ENCODE results near the gene FBXL5. TPM values are rescaled to one million over a fixed set of nuclear protein-coding genes. Genes with fewer than 3 reads are reported as not detected.

Gene FBXL5
- total RNA-seq, 1 experiment from 2014 or later: 48.4 TPM

- in situ Hi-C loops (cut with HindIII; ENCODE audit: low pct_unique_long_range_greater_than_20kb, low sequenced_read_pairs): no loop called here
- DNase-seq (ENCODE audit: low read depth, low spot score): no peak
These were observed 27.3 kb upstream of the FBXL5 start for GRCh38 chr4:15682242-15683142.

DNA sequence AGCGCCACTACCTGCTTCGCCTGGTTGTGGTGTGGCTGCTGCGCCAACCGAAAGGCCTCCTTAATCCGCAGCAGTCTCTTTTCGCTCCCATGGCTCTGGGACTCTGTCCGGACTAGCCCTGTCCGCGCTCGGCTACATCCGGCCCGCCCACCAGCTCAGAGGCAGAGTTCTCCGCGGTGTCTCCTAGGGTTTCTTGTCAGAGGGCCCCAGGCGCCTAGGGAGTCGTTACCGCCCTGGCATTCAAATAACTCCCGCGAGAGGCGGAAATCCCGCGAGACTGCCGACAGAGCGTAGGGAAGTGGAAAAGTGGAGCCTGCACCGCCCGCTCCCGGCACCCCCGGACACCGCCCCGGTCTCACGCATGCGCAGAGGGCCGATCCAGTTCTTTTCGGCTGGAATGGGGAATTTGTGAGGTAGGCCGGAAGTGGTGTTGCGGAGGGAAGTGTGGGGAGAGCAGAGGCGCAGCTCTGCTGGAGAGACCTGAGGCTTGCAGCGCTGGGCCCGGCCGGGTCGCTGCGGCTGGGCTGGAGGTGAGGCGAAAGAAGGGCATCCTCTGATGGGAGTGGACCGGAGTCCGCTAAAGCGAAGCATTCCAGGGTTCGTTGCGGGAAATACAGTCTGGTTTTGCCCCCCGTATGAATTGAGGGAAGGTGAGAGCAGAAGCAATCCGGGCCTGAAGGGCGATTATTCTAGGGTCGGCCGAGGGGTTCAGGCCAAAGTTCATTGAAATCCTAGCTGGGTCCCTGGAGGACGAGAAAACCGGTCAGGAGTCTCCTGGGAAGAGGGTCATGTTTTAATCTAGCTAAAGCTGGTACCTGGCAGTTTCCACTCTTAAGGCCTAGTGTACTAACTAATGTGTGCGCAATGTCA lies 26.4 kb upstream of the FBXL5 start, which contains the start of gene FAM200B:
Gene FAM200B, plus strand, starts transcription at position 456 of the 870 bp plus-strand sequence. CDS start 5,151 bp downstream, outside the sequence.
- in situ Hi-C loops (cut with HindIII; ENCODE audit: low pct_unique_long_range_greater_than_20kb, low sequenced_read_pairs): no loop called here
- DNase-seq (ENCODE audit: low read depth, low spot score): peak; percentile 99

DNA sequence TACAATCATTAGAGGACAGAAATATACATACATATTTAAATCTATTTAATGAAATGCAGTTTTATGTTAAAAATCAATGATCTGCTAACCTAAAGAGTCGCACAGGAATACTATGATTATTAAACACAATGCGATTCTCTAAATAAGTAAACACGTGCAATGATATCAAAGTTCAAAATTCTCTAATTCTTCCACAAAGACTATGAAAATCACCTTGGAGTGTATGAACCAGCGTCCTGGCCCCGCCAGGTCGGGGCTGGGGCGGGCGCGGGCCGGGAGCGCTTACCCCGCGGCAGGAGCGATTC lies 25.9 kb upstream of the FBXL5 start:
- no peak for DNase-seq (ENCODE audit: low read depth, low spot score)
- in situ Hi-C loops (cut with HindIII; ENCODE audit: low pct_unique_long_range_greater_than_20kb, low sequenced_read_pairs): no loop called here

GRCh38 chr4:15677507-15677988 lies 22.4 kb upstream of the FBXL5 start:
- in situ Hi-C loops (cut with HindIII; ENCODE audit: low pct_unique_long_range_greater_than_20kb, low sequenced_read_pairs): no loop called here
- DNase-seq (ENCODE audit: low read depth, low spot score): no peak

DNA sequence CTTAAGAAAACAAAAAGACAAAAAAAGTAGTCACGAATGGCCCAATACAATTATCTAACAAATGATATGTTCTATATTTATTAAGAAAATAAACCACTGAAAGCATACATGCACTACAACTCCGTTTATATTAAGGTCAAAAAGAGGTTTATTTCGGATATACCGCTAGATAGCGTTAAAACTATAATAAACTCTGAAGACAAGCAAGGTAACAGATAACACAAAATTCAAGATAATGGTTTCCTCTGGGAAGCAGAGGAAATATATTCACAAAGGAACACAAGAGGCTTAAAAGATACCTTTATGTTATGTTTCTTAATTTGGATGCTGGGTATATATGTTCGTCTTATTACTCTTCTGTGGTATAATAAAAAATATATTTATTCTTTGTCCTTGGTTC lies 21.7 kb upstream of the FBXL5 start:
- in situ Hi-C loops (cut with HindIII; ENCODE audit: low pct_unique_long_range_greater_than_20kb, low sequenced_read_pairs): no loop called here
- no peak for DNase-seq (ENCODE audit: low read depth, low spot score)

DNA sequence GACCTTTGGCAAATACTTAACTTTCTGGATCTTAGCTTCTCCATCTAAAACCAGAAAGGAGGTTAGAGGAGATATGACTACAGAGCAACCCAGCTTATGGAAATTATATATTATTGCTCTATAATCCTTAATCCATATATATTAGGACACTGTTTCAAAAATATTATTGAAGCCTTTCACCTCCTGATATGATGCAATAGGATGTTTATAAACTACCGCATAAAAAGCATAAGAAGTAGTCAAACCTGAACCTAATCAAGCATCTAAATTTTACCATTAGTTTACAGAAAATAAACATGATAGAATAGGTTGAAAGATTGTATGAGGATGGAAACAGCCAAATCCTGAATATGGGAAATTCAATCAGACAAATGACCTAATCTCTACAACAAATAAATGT lies 20.9 kb upstream of the FBXL5 start:
- no peak for DNase-seq (ENCODE audit: low read depth, low spot score)
- in situ Hi-C loops (cut with HindIII; ENCODE audit: low pct_unique_long_range_greater_than_20kb, low sequenced_read_pairs): no loop called here

DNA sequence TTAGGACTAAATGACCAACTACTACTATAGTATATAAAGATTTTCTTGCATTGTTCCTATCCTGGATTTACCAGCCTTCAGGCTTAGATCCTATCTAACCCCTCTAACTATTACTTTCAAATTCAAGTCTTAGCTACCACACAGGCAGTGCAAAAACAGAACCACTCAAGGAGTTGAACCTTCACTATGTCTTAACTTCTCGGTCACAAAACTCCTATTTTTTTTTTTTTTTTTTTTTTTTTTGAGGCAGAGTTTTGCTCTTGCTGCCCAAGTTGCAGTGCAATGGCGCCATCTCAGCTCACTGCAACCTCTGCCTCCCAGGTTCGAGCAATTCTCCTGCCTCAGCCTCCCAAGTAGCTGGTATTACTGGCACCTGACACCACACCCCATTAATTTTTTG lies 20.2 kb upstream of the FBXL5 start:
- in situ Hi-C loops (cut with HindIII; ENCODE audit: low pct_unique_long_range_greater_than_20kb, low sequenced_read_pairs): no loop called here
- DNase-seq (ENCODE audit: low read depth, low spot score): no peak

DNA sequence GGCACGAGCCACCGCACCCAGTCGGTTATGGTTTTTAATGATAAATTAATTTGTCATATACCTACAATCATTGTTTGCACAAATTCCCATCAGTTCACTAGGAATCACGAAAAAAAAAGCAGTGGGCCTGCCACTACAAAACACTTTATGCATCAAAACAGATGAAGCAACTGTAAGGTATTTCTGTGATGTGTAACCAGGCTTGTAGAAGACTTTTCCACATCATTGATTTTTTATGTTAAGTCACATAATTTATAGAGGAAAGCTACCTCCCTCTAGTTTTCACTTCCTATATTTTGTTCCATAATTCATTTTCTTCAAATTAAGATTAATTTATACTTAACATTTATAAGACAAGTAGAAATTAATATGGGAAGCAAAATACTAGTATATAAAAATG lies 19.8 kb upstream of the FBXL5 start:
- DNase-seq (ENCODE audit: low read depth, low spot score): no peak
- in situ Hi-C loops (cut with HindIII; ENCODE audit: low pct_unique_long_range_greater_than_20kb, low sequenced_read_pairs): no loop called here

DNA sequence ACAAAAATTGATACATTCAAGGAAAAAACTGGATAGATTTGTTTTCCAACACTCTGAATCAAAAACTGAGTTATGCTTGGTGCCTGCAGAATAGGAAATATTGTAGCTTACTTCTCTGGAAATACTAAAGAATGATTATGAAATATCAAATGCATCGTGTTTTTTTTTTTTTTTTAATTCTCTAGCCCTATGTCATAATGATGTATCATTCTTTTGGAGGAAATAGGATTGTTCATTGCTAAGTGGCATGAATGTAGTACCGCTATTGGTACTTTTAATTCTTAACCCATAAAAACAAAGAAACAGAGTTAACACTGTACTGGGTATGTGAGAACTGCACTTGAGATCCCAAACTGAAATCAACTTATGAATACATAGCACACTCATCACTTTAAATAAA lies 18.9 kb upstream of the FBXL5 start:
- in situ Hi-C loops (cut with HindIII; ENCODE audit: low pct_unique_long_range_greater_than_20kb, low sequenced_read_pairs): no loop called here
- DNase-seq (ENCODE audit: low read depth, low spot score): no peak

DNA sequence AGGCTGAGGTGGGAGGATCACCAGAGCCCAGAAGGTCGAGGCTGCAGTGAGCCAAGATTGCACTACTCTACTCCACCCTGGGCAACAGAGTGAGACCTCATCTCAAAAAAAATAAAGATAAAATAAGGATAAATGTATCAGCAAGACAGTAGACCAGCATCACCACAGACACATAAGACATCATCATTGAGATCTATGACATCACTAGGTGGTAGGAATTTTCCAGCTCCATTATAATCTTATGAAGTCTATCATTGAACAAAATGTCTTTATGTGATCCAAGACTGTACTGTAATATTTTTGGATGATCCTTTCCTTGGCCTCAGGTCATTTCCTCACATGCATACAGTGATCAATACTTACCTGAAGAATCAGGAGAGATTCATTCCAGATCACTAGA lies 18.2 kb upstream of the FBXL5 start:
- in situ Hi-C loops (cut with HindIII; ENCODE audit: low pct_unique_long_range_greater_than_20kb, low sequenced_read_pairs): no loop called here
- DNase-seq (ENCODE audit: low read depth, low spot score): no peak

GRCh38 chr4:15672101-15672500 lies 16.9 kb upstream of the FBXL5 start:
- in situ Hi-C loops (cut with HindIII; ENCODE audit: low pct_unique_long_range_greater_than_20kb, low sequenced_read_pairs): no loop called here
- no peak for DNase-seq (ENCODE audit: low read depth, low spot score)

DNA sequence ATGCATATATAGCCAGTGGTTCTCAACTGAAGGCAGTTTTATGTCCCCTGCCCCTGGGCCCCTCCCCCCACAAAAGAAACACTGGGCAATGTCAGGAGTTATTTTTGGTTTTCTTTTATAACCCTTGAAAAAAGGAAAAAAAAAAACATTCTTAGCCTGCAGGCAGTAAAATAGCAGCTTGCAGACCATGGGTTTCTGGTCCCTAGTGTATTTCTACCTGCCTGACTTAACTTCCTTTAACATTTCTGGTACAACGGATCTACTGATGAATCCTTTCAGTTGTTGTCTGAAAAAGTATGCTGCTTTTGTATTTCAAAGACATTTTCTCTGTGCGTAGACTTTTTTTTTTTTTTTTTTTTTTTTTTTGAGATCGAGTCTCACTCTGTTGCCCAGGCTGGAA lies 15.4 kb upstream of the FBXL5 start:
- DNase-seq (ENCODE audit: low read depth, low spot score): no peak
- in situ Hi-C loops (cut with HindIII; ENCODE audit: low pct_unique_long_range_greater_than_20kb, low sequenced_read_pairs): no loop called here

GRCh38 chr4:15668566-15669435 lies 13.6 kb upstream of the FBXL5 start:
- in situ Hi-C loops (cut with HindIII; ENCODE audit: low pct_unique_long_range_greater_than_20kb, low sequenced_read_pairs): no loop called here
- no peak for DNase-seq (ENCODE audit: low read depth, low spot score)

DNA sequence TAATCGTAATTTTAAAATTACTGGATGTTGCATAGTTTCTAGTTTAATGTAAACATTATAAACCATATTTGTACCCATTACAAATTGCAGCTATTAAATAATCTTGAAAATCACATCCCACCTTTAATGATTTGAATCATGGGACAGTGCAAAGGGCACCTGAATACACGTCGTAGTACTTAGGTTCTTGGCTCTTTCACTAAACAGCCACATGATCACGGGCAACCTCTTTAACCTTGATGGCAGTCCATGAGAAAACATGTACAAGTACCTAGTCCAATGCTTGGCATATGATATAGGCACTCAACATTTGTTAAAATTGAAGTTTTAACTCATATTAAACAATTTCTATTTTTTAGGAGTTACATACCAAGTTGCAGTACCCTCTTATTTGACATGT lies 11.8 kb upstream of the FBXL5 start:
- in situ Hi-C loops (cut with HindIII; ENCODE audit: low pct_unique_long_range_greater_than_20kb, low sequenced_read_pairs): no loop called here
- no peak for DNase-seq (ENCODE audit: low read depth, low spot score)

DNA sequence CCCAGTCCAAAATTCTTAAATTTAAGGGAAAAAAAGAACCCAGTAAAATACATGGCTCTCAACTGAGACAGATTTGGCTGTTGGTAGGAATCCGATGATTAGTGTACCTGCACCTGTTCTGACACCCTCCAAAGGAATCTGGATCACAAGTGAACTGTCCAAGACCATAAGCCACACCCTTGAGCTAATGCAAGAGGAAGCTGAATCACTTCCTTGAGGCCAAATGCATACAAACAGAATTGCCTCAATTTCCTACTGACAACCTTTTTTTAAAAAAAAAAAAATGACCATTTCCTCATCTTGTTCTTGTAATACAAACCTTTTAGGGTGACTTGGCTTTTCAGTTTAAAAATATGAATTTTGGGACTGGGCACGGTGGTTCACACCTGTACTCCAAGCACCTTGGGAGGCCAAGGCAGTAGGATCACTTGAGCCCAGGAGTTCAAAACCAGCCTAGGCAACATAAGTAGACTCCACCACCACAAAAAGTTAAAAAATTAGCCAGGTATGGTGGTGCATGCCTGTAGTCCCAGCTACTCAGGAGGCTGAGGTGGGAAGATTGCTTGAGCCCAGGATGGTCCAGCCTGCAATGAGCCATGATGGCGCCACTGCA lies 10.7 kb upstream of the FBXL5 start:
- DNase-seq (ENCODE audit: low read depth, low spot score): no peak
- in situ Hi-C loops (cut with HindIII; ENCODE audit: low pct_unique_long_range_greater_than_20kb, low sequenced_read_pairs): no loop called here

DNA sequence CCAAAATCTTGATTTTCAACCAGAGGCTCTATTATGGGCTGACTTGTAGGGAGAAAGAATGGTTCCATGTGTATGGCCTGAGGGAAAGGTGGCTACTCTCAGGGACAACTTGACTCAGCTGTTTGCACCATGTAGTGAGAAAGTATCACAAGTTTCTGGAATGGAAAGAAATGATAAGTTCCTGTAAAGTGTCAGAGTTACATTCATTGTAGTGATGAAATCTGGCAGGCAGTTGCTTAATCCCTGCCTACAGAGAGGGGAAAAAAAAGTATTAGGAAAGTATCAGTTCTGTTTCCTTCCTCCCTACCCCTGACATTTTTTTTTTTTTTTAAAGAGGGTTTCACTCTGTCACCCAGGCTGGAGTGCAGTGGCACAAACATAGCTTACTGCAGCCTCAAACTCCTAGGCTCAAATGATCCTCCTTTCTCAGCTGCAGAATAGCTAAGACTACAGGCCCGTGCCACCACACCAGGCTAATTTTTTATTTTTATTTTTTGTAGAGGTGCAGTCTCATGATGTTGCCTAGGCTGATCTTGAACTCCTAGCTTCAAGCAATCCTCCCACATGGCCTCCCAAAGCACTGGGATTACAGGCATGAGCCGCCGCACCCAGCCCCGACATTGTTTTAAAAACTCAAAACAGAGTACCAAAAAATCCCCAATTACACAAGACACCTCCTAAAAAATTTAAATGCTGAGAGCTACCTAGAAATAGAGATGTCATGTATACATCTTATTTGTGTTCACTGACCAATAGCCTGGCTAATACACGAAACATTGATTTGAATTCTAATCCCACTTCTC lies 4.8 kb upstream of the FBXL5 start:
- DNase-seq (ENCODE audit: low read depth, low spot score): no peak
- in situ Hi-C loops (cut with HindIII; ENCODE audit: low pct_unique_long_range_greater_than_20kb, low sequenced_read_pairs): no loop called here

- in situ Hi-C loops (cut with HindIII; ENCODE audit: low pct_unique_long_range_greater_than_20kb, low sequenced_read_pairs): no loop called here
- DNase-seq (ENCODE audit: low read depth, low spot score): no peak
These were observed 3.6 kb upstream of the FBXL5 start for GRCh38 chr4:15658781-15659180.
